Panc1 (cell line): ENCODE data around the gene TBC1D9B. TPM values are rescaled to one million over a fixed set of nuclear protein-coding genes. Genes with fewer than 3 reads are reported as not detected.

Experiments used
- ATAC-seq: fragments of 200-7000 bp; cut with Tn5 transposase; 2 replicates; pipeline ENCODE4 v1.9.1; 2020; ENCODE audit warnings: mild to moderate bottlenecking, moderate library complexity
- BruUV-seq: library from RNA; stranded (reverse); fragments of 400-500 nt; replicated peaks from 2 replicates; lab custom pipeline; 2021; lab: Mats Ljungman, UMichigan
- CTCF ChIA-PET: fragments of 300-600 bp; sonication (Branson Sonifier 250); formaldehyde crosslinking; loops from one replicate; lab custom pipeline; 2022; ENCODE audit warnings: antibody characterized with exemption; lab: Charles Lee
- POLR2A ChIA-PET: fragments of 300-600 bp; sonication (Branson Sonifier 250); formaldehyde crosslinking; loops from one replicate; lab custom pipeline; 2022; ENCODE audit warnings: antibody characterized with exemption; lab: Charles Lee
- DNase-seq: peaks from one replicate; pipeline ENCODE4 v3.0.0-alpha.2; 2010; ENCODE audit warnings: low read depth, low spot score
- H3K27ac ChIP-seq: 2 replicates; pipeline ENCODE4 v1.5.1; 2011; ENCODE audit warnings: mild to moderate bottlenecking, low read length, inconsistent platforms
- H3K27me3 ChIP-seq: fragments of 200-500 bp; sonication (Bioruptor generic); 2 replicates; pipeline ENCODE4 v1.6.0; 2014; ENCODE audit warnings: low read length, inconsistent platforms; ENCODE audit not compliant: control insufficient read depth, insufficient read depth
- H3K36me3 ChIP-seq: fragments of 200-500 bp; sonication (Bioruptor generic); 2 replicates; pipeline ENCODE4 v1.5.1; 2014; ENCODE audit warnings: inconsistent platforms, mild to moderate bottlenecking, low read length, moderate library complexity; ENCODE audit not compliant: control insufficient read depth, insufficient read depth
- H3K4me1 ChIP-seq: 2 replicates; pipeline ENCODE4 v1.5.1; 2011; ENCODE audit warnings: inconsistent platforms, mild to moderate bottlenecking, low read length, moderate library complexity; ENCODE audit not compliant: control insufficient read depth, insufficient read depth
- H3K4me3 ChIP-seq, 2 experiments: 2 replicates each; pipeline ENCODE4 v1.5.1; 2011 to 2012; ENCODE audit warnings: low read depth in 2 of 2, low read length in 2 of 2, mild to moderate bottlenecking in 2 of 2, inconsistent platforms in 1 of 2, moderate library complexity in 1 of 2
- H3K9me3 ChIP-seq: fragments of 200-500 bp; sonication (Bioruptor generic); 2 replicates; pipeline ENCODE4 v1.5.1; 2014; ENCODE audit warnings: low read depth, mild to moderate bottlenecking, inconsistent platforms, low read length, moderate library complexity; ENCODE audit not compliant: control insufficient read depth, insufficient read depth
- CTCF ChIP-seq: fragments of 450-650 bp; IDR thresholded peaks from 2 replicates; pipeline ENCODE4 v1.5.1; 2017; ENCODE audit warnings: mild to moderate bottlenecking
- POLR2AphosphoS5 ChIP-seq: IDR thresholded peaks from 2 replicates; pipeline ENCODE4 v1.6.1; 2012; ENCODE audit warnings: mild to moderate bottlenecking, low read depth, low read length, moderate library complexity
- REST ChIP-seq, 2 experiments: IDR thresholded peaks; 2 replicates each; pipeline ENCODE4 v1.6.1; 2011 to 2012; ENCODE audit warnings: low read depth in 2 of 2, control low read depth in 1 of 2, low read length in 1 of 2, mild to moderate bottlenecking in 1 of 2, moderate library complexity in 1 of 2; ENCODE audit not compliant: insufficient read depth in 1 of 2
- SIN3A ChIP-seq: IDR thresholded peaks from 2 replicates; pipeline ENCODE4 v1.6.1; 2012; ENCODE audit warnings: low read depth, mild to moderate bottlenecking, low read length, moderate library complexity, borderline replicate concordance; ENCODE audit not compliant: insufficient read depth
- TCF7L2 ChIP-seq: IDR thresholded peaks from 2 replicates; pipeline ENCODE4 v1.6.1; 2011; ENCODE audit warnings: mild to moderate bottlenecking, low read depth, low read length, inconsistent platforms
- in situ Hi-C: cut with HindIII; loops from 2 replicates; pipeline ENCODE4 v1.10.0; 2016; ENCODE audit warnings: low sequenced_read_pairs, low pct_unique_long_range_greater_than_20kb
- intact Hi-C: fragments of 100-400 bp; cut with micrococcal nuclease; formaldehyde crosslinking; loops from one replicate; pipeline ENCODE4 v1.10.0; 2022; ENCODE audit not compliant: unreplicated experiment
- total RNA-seq: library from RNA; stranded (reverse); gene quantifications from one replicate; pipeline ENCODE4 v1.2.1, GENCODE V29; 2021; ENCODE audit not compliant: unreplicated experiment

TBC1D9B gene
- total RNA-seq, 1 experiment from 2014 or later: 131 TPM

DNA sequence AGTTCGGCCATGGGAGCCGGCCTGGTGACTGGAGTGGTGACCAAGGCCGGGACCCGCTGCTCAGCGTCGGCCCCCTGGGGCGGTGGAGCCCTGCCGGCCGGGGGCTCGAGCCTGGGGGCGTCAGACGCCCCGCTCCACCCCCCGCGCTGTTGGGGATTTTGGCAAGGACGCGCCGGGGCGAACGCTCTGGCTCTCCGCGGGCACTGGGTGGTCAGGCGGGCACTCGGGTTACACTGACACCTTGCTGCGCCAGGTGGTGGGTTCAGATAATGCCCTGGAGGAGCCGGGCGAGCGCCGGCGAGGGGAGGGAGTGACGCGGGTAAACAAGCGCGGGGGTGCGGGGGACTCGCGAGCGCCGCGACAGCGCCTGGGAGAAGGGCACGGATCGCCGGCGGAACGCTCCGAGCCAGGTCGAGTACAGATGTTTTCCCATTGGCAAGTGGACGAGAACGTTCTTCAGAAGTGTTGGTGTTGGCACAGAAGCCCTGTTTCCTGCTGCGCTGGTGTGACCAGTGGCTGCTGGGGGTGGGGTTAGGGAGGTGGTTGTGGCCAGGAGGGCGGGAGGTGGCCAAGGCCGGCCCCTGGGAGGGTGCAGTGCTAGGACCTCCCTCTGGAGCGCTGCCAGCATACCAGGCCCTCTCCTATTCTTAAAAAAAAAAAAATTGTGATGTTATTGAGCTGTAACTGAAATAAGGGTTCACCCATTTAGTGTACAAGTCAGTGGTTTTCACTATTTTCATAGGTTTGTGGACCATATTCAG is 86.2 kb downstream of the TBC1D9B start:
- no peaks in the 10 kb centered on the region for H3K9me3 ChIP-seq
- peak; percentile 56 for ATAC-seq
- H3K4me3 ChIP-seq: peak overlapping the region; percentile 73 to 95
- peaks cover 66% of the 10 kb centered on the region for H3K4me1 ChIP-seq
- H3K27ac ChIP-seq: peak overlapping the region; percentile 85
- no peak for DNase-seq
- TF ChIP-seq TCF7L2: no peak
- TF ChIP-seq CTCF: no peak
- peak; percentile 95 for TF ChIP-seq POLR2AphosphoS5
- TF ChIP-seq SIN3A: 0 out of 2 replicates have a peak, but pooled peaks have one; percentile 86
- TF ChIP-seq REST (IDR thresholded peaks at IDR 0.05; ENCODE audit: insufficient read depth in 1 of 2, low read depth in 2 of 2, low read length in 1 of 2): no peak
- intact Hi-C loops (no loop called here), in situ Hi-C loops (no loop called here)
- H3K36me3 ChIP-seq: peaks cover 10% of the 10 kb centered on the region
- POLR2A ChIA-PET: interaction anchor here (0.6 kb wide), 1 partner anchor 9 kb away, joined by 5 read pairs; no protein-coding TSS in a partner anchor
- TSS peak; percentile 82 for BruUV-seq
- H3K27me3 ChIP-seq: no peaks in the 10 kb centered on the region
- CTCF ChIA-PET: no interaction called here

DNA sequence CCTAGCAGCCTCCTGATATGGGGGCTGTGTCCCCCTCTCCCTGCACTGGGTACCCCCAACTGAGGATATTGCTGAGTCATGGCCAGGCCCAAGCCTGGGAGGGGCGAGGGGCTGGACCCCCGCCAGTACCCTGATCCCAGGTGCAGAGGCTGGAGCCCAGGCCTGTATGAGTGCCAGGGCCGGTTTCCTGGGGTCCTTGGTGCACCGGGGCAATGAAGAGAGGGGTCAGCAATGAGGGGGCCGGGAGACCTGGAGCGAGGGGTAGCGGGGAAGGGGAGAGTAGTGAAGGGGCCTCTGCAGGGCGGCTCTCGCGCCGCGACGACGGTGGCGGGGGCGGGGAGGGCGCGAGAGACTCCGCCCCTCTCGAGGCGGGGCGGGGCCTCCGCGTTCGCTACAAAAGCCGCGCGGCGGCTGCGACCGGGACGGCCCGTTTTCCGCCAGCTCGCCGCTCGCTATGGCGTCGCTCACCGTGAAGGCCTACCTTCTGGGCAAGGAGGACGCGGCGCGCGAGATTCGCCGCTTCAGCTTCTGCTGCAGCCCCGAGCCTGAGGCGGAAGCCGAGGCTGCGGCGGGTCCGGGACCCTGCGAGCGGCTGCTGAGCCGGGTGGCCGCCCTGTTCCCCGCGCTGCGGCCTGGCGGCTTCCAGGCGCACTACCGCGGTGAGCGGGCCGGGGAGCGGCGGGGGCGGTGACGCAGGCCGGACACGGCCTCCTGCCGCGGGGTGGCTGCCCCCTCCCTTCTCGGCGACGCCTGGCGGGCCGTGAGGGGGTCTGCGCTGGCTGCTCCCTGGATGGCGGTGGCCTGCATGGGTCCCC is 87.0 kb downstream of the TBC1D9B start, which contains the start of gene SQSTM1:
TSS of gene SQSTM1 (plus strand) at position 423 of the 815 bp plus-strand sequence. CDS start at position 455, 32 bp downstream.
- H3K27me3 ChIP-seq: no peaks in the 10 kb centered on the region
- DNase-seq (no peak), ATAC-seq (peak; percentile 60)
- intact Hi-C loops: no loop called here
- no TSS peak for BruUV-seq
- H3K4me1 ChIP-seq: peaks cover 59% of the 10 kb centered on the region
- ChIA-PET CTCF (interaction anchor here (1.2 kb wide), 1 partner anchor 58 kb away, joined by 3 read pairs; no protein-coding TSS in a partner anchor), POLR2A (interaction anchor here (0.6 kb wide), 1 partner anchor 31 kb away, joined by 7 read pairs; no protein-coding TSS in a partner anchor)
- H3K4me3 ChIP-seq: peak within 1 kb of the TSS; percentile 73 to 95
- H3K9me3 ChIP-seq: no peaks in the 10 kb centered on the region
- TF ChIP-seq POLR2AphosphoS5 (peak; percentile 99), TCF7L2 (no peak), REST (IDR thresholded peaks at IDR 0.05; ENCODE audit: insufficient read depth in 1 of 2, low read depth in 2 of 2, low read length in 1 of 2) (0 out of 4 replicates have a peak, but pooled peaks of 1 of the 2 experiments have one; percentile 29), SIN3A (peak; percentile 79)
- in situ Hi-C loops: no loop called here
- H3K36me3 ChIP-seq: peaks cover 10% of the 10 kb centered on the region
- peak within 1 kb of the TSS; percentile 99 for H3K27ac ChIP-seq
